ENCODE results near the gene PEAK1. TPM values are rescaled to one million over a fixed set of nuclear protein-coding genes. Genes with fewer than 3 reads are reported as not detected.

Gene PEAK1
- total RNA-seq, 1 experiment from 2014 or later: 21.2 TPM

DNA sequence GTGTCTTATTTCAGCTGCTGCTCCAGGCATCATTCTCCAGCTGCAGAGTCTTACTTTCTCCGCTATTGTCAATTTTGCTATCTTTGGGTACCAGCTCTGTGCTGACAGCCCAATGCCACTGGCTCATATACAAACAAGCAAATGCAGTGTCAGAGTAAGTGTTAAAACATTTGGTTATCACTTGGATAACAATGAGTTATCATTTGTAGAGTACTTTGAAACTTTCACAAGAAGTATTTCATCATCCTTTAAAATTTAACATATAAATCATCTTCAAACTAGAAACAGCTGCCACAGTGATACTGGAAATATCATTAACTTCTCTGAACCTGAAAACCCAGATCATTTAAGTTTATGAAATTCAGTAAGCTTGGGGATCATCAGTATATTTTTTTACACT lies 362.8 kb downstream of the PEAK1 start:
- no peak overlapping the region for H3K14ac ChIP-seq (ENCODE audit: insufficient read depth, low read length)
- H2AK5ac ChIP-seq (ENCODE audit: insufficient read length, low read length): no peak overlapping the region
- peaks cover 3% of the 10 kb centered on the region for H3K79me1 ChIP-seq (ENCODE audit: insufficient read depth, low read depth, low read length, poor library complexity, severe bottlenecking)
- no peaks in the 10 kb centered on the region for H4K20me1 ChIP-seq (ENCODE audit: control insufficient read depth, insufficient read depth, insufficient read length)
- peaks cover 2% of the 10 kb centered on the region for H3K4me1 ChIP-seq (ENCODE audit: insufficient read depth, low read length)
- H3K56ac ChIP-seq (ENCODE audit: insufficient read length, low read depth, low read length): no peak overlapping the region
- H3K23me2 ChIP-seq (ENCODE audit: insufficient read length, low read depth, low read length, poor library complexity, severe bottlenecking): no peaks in the 10 kb centered on the region
- Mint-ChIP-seq H3K4me1 (peaks cover 34 to 53% of the 10 kb centered on the region in 2 experiments), H3K4me3 (no peak overlapping the region), H3K9me3 (no peaks in the 10 kb centered on the region), H3K36me3 (ENCODE audit: insufficient read depth in 1 of 3, low read depth in 3 of 3) (peaks cover 0 to 15% (median 14%) of the 10 kb centered on the region in 3 experiments; a peak in 5 of 7 replicates), H3K27me3 (ENCODE audit: low read depth) (no peaks in the 10 kb centered on the region), H3K27ac (no peak overlapping the region)
- H3K23ac ChIP-seq (ENCODE audit: insufficient read length, low read depth, low read length): no peak overlapping the region
- peaks cover 3% of the 10 kb centered on the region; the same call in 1 of the 2 replicates for H3K79me2 ChIP-seq (ENCODE audit: insufficient read depth, low read length)
- no peak overlapping the region for H3K18ac ChIP-seq (ENCODE audit: insufficient read length, low read depth, low read length)
- H3T11ph ChIP-seq (ENCODE audit: low read length): no peak overlapping the region
- H3K4me2 ChIP-seq (ENCODE audit: insufficient read depth, insufficient read length, low read length): no peak overlapping the region
- no peak overlapping the region for H2AFZ ChIP-seq (ENCODE audit: low read length)
- H3K27me3 ChIP-seq (ENCODE audit: insufficient read depth, low read length): no peaks in the 10 kb centered on the region
- no peak overlapping the region for H4K5ac ChIP-seq (ENCODE audit: insufficient read length, low read depth, low read length)
- no peak overlapping the region for H2BK12ac ChIP-seq (ENCODE audit: insufficient read length, low read depth, low read length)
- H3K9ac ChIP-seq (ENCODE audit: extremely low read depth, insufficient read length, low read length): no peak overlapping the region
- no peak overlapping the region for H4K91ac ChIP-seq (ENCODE audit: insufficient read length, low read depth, low read length)
- no peak overlapping the region for H3K27ac ChIP-seq (ENCODE audit: insufficient read length, low read depth, low read length)
- no peak overlapping the region for H2BK15ac ChIP-seq (ENCODE audit: low read depth, low read length)
- H4K8ac ChIP-seq (replicated peaks; ENCODE audit: insufficient read length, low read depth, low read length): no peak overlapping the region
- no peak overlapping the region for H3K4ac ChIP-seq (ENCODE audit: low read depth, low read length)
- DNase-seq: no peak
- no peaks in the 10 kb centered on the region for H3K9me3 ChIP-seq (ENCODE audit: control insufficient read depth, low read depth, low read length)
- no CpG with 5 or more reads among the region's 1 CpG for WGBS (ENCODE audit: extremely low coverage, insufficient read length, low lambda C conversion rate)
- H2BK5ac ChIP-seq (ENCODE audit: insufficient read length, low read length): no peak overlapping the region
- H2BK20ac ChIP-seq (ENCODE audit: low read depth, low read length, poor library complexity, severe bottlenecking): no peak overlapping the region
- H2BK120ac ChIP-seq (ENCODE audit: low read depth, low read length, poor library complexity, severe bottlenecking): no peak overlapping the region
- TF ChIP-seq, protein P1, sequence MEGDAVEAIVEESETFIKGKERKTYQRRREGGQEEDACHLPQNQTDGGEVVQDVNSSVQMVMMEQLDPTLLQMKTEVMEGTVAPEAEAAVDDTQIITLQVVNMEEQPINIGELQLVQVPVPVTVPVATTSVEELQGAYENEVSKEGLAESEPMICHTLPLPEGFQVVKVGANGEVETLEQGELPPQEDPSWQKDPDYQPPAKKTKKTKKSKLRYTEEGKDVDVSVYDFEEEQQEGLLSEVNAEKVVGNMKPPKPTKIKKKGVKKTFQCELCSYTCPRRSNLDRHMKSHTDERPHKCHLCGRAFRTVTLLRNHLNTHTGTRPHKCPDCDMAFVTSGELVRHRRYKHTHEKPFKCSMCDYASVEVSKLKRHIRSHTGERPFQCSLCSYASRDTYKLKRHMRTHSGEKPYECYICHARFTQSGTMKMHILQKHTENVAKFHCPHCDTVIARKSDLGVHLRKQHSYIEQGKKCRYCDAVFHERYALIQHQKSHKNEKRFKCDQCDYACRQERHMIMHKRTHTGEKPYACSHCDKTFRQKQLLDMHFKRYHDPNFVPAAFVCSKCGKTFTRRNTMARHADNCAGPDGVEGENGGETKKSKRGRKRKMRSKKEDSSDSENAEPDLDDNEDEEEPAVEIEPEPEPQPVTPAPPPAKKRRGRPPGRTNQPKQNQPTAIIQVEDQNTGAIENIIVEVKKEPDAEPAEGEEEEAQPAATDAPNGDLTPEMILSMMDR (conservative IDR thresholded peaks at IDR 0.05): no peak

Measured in H9 (cell line).